HFF-Myc (cell line): ENCODE data around the gene RIC3.

Source experiments
- DNase-seq: peaks from one replicate; pipeline ENCODE4 v3.0.0-alpha.2; 2011; ENCODE audit warnings: low read depth; ENCODE audit errors: extremely low read depth
- H3K4me3 ChIP-seq: replicated peaks from 2 replicates; pipeline ENCODE4 v1.5.1; 2011; ENCODE audit warnings: low read depth, mild to moderate bottlenecking, control low read depth, low read length
- CTCF ChIP-seq: IDR thresholded peaks from 2 replicates; pipeline ENCODE4 v1.5.1; 2012; ENCODE audit warnings: mild to moderate bottlenecking, low read depth, low read length, control low read depth; ENCODE audit errors: missing control alignments

RIC3 gene

GRCh38 chr11:8075119-8075726, 93.6 kb downstream of the RIC3 start:
- no peak for DNase-seq
- H3K4me3 ChIP-seq: no peak overlapping the region
- TF ChIP-seq CTCF: no peak

GRCh38 chr11:8071616-8072581, 96.9 kb downstream of the RIC3 start:
- H3K4me3 ChIP-seq: no peak overlapping the region
- DNase-seq: no peak
- no peak for TF ChIP-seq CTCF

- no peak overlapping the region for H3K4me3 ChIP-seq
- peak; percentile 32 for TF ChIP-seq CTCF
- DNase-seq: no peak
Observed at GRCh38 chr11:8070417-8071115, 98.3 kb downstream of the RIC3 start.

- H3K4me3 ChIP-seq: no peak overlapping the region
- no peak for TF ChIP-seq CTCF
- DNase-seq: no peak
Observed at GRCh38 chr11:8069771-8070170, 99.1 kb downstream of the RIC3 start.

- TF ChIP-seq CTCF: no peak
- DNase-seq: no peak
- no peak overlapping the region for H3K4me3 ChIP-seq
Observed at GRCh38 chr11:8068605-8069221, 100.1 kb downstream of the RIC3 start.

- DNase-seq: no peak
- no peak for TF ChIP-seq CTCF
- H3K4me3 ChIP-seq: no peak overlapping the region
Observed at GRCh38 chr11:8067929-8068575, 100.8 kb downstream of the RIC3 start.
